Uterus (tissue), 4 donors: Measurements from ENCODE around the gene CIRBP. TPM values are rescaled to one million over a fixed set of nuclear protein-coding genes. Genes with fewer than 3 reads are reported as not detected.

ENCODE experiments used
- DNase-seq, 2 donors: peaks; one replicate each; pipeline ENCODE4 v3.0.0-alpha.2; 2019 to 2020
- H3K27ac ChIP-seq, 2 donors: fragments of 200-600 bp; sonication (generic); 1 replicate in 1 of 2; 2 replicates in 1 of 2; pipeline ENCODE4 v1.5.1; 2016 to 2018
- H3K27me3 ChIP-seq, 2 donors: fragments of 200-600 bp; sonication (generic); one replicate each; pipeline ENCODE4 v1.5.1; 2018 to 2019; ENCODE audit warnings: control low read depth in 1 of 2
- H3K36me3 ChIP-seq, 2 donors: fragments of 200-600 bp; sonication (generic); one replicate each; pipeline ENCODE4 v1.5.1; 2019; ENCODE audit warnings: control low read depth in 1 of 2
- H3K4me1 ChIP-seq, 2 donors: fragments of 200-600 bp; sonication (generic); one replicate each; pipeline ENCODE4 v1.5.1; 2018 to 2019; ENCODE audit warnings: control low read depth in 1 of 2
- H3K4me3 ChIP-seq, 2 donors: fragments of 200-600 bp; sonication (generic); 1 replicate in 1 of 2; 2 replicates in 1 of 2; pipeline ENCODE4 v1.5.1; 2018 to 2019; ENCODE audit warnings: mild to moderate bottlenecking in 1 of 2
- H3K9me3 ChIP-seq, 2 donors: fragments of 200-600 bp; sonication (generic); one replicate each; pipeline ENCODE4 v1.5.1; 2019; ENCODE audit warnings: control low read depth in 1 of 2
- POLR2A ChIP-seq, 2 donors: fragments of 450-650 bp; IDR thresholded peaks; one replicate each; pipeline ENCODE4 v1.6.1; 2016; ENCODE audit warnings: antibody characterized with exemption in 2 of 2, mild to moderate bottlenecking in 1 of 2, moderate library complexity in 1 of 2
- intact Hi-C: fragments of 100-400 bp; cut with DNase I; formaldehyde crosslinking; loops from one replicate; pipeline ENCODE4 v1.15.1; 2023; ENCODE audit warnings: low total_unique reads
- total RNA-seq, 4 donors: library from RNA; depleted of rRNA in 3 of 4; stranded (reverse); fragments of >200 nt in 3 of 4; gene quantifications; one replicate each; pipeline versions ENCODE4 v1.1.0 to v1.2.4, GENCODE V29; 2014 to 2023
- TF ChIP-seq, protein P1 (sequence below), 4 experiments: fragments of 200-600 bp in 2 of 4; fragments of 450-650 bp in 2 of 4; sonication (generic) in 2 of 4; IDR thresholded peaks; one replicate each; pipeline ENCODE4 v1.5.1; 2016 to 2019; ENCODE audit warnings: antibody characterized with exemption in 4 of 4, mild to moderate bottlenecking in 2 of 4, moderate library complexity in 1 of 4
- donor health status: DM: yes; HTN: yes; CAD: no.

The CIRBP gene
- total RNA-seq, 4 donors from 2014 or later = 235 to 950 (median 535) TPM

DNA sequence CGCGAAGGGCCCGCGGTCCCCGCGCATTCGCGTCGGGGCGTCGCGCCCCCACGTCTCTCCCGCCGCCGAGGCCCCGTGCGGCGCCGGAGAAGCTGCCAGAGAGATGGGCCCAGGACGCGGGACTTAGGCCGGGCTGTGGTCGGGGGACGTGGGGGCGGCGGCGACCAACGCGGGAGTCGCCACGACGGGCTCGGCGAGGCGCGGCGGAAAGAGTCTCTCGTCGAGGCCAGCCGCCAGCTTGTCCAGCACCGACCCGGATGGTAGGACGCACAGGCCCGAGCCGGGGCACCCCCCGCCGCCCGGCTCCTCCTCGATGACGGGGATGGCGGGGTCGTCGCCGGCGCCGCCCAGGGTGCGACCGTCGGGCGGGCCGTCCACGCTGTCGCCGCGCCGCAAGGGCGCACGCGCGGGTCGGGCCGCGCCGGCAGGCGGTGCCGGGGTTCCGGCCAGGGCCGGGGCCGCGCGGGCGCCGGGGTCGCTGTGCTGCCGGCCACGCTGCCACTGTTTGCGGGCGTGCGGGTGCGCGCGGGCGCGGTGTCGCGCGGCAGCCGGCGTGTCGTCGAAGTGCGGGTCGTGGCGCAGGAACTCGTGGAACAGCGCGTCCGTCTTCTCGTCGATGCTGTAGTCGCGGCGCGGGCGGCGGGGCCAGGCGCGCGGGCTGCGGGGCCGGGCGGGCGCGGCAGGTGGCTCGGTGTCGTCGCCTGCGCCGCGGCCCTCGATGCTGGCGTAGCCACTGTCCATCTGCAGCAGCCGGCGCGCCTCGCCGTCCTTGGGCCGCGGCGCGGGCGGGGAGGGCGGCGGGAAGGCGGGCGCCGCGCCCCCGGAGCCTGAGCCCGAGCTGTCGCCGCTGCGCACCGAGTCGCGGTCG is 39.8 kb upstream of the CIRBP start:
- no peaks in the 10 kb centered on the region for H3K9me3 ChIP-seq
- DNase-seq = no peak
- intact Hi-C loops = no loop called here
- H3K4me3 ChIP-seq = no peak overlapping the region
- no peak for TF ChIP-seq POLR2A (IDR thresholded peaks at IDR 0.05)
- H3K27ac ChIP-seq = no peak overlapping the region
- no peaks in the 10 kb centered on the region for H3K27me3 ChIP-seq
- H3K4me1 ChIP-seq = no peaks in the 10 kb centered on the region
- no peaks in the 10 kb centered on the region for H3K36me3 ChIP-seq

DNA sequence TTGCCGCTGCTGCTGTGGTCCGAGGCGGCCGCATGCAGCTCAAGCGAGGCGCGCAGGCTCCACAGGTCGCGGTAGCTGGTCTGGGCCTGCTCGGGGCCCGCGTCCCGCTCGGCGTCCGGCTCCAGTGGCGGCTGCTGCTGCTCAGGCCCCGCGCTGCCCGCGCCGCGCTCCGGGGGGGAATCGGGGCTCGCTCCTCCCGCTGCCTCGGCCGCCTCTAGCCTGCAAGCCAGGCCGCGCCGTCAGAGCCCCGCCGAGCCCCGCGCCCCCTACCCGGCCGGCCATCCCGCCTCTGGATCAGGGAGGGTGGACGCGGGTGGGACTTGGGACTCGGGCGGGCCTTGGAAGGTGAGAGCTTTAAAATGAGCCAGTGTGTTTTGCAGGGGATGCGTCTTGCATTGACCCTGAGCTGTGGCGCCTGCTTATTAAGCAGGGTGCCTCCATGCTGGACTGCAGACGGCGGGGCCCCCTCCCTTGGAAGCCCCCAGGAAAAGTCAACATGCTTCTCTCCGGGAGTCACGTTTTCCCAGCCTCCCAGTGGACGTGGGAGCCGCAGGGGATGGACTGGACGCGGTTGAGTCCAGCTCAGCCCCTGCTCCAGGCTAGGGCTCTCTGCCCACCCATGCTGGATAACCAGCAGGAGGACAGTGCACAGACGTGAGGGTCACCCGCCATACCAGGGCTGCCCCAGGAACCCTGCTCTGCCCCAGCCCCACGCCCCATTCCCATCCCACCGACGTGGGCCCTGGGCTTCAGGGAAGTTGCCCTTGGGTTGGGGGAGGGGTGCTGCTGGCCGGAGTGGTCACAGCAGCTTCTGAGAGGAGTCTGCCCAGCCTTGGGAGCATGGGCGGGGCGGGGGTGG is 39.0 kb upstream of the CIRBP start:
- intact Hi-C loops = no loop called here
- Histone ChIP-seq H3K4me1 (no peaks in the 10 kb centered on the region), H3K9me3 (no peaks in the 10 kb centered on the region), H3K4me3 (no peak overlapping the region), H3K27ac (no peak overlapping the region), H3K36me3 (no peaks in the 10 kb centered on the region), H3K27me3 (no peaks in the 10 kb centered on the region)
- no peak for DNase-seq
- no peak for TF ChIP-seq POLR2A (IDR thresholded peaks at IDR 0.05)
- TF ChIP-seq, protein P1, sequence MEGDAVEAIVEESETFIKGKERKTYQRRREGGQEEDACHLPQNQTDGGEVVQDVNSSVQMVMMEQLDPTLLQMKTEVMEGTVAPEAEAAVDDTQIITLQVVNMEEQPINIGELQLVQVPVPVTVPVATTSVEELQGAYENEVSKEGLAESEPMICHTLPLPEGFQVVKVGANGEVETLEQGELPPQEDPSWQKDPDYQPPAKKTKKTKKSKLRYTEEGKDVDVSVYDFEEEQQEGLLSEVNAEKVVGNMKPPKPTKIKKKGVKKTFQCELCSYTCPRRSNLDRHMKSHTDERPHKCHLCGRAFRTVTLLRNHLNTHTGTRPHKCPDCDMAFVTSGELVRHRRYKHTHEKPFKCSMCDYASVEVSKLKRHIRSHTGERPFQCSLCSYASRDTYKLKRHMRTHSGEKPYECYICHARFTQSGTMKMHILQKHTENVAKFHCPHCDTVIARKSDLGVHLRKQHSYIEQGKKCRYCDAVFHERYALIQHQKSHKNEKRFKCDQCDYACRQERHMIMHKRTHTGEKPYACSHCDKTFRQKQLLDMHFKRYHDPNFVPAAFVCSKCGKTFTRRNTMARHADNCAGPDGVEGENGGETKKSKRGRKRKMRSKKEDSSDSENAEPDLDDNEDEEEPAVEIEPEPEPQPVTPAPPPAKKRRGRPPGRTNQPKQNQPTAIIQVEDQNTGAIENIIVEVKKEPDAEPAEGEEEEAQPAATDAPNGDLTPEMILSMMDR (IDR thresholded peaks at IDR 0.05) = no peak

DNA sequence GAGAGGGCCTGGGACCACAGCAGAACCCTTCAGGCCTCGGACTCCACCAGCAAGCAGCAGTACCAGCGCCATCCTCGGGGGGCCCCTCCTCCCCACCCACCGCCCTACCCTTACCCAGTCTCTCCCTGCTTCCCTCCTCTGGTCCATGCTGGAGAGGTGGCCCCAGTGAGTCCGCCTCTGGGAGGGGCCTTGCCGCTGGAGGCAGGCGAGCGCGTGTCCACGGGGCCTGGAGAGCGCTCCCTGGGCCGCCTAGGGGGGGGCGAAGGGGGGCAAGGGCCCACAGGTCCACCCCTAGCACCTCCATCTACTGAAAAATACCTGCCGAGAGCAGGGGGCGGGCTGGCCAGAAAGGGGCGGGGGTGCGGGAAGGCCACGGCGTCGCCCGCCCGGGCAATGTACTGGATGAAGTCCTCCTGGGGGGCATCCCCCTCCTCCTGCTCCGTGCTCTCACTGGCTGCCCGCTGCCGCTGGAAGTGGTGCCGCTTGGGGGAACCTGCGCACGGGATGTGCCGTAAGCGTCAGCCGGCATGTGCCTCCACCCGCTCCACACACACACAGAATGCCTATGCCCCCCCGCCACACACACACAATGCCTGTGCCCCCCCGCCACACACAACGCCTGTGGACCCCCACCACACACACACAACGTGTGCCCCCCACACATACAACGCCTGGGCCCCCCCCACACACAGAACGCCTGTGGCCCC is 38.2 kb upstream of the CIRBP start:
- Histone ChIP-seq H3K4me1 (no peaks in the 10 kb centered on the region), H3K4me3 (no peak overlapping the region), H3K36me3 (no peaks in the 10 kb centered on the region), H3K27me3 (no peaks in the 10 kb centered on the region), H3K27ac (no peak overlapping the region), H3K9me3 (no peaks in the 10 kb centered on the region)
- TF ChIP-seq POLR2A (IDR thresholded peaks at IDR 0.05) = no peak
- TF ChIP-seq, protein P1 (IDR thresholded peaks at IDR 0.05) = no peak
- intact Hi-C loops = no loop called here
- DNase-seq = no peak

DNA sequence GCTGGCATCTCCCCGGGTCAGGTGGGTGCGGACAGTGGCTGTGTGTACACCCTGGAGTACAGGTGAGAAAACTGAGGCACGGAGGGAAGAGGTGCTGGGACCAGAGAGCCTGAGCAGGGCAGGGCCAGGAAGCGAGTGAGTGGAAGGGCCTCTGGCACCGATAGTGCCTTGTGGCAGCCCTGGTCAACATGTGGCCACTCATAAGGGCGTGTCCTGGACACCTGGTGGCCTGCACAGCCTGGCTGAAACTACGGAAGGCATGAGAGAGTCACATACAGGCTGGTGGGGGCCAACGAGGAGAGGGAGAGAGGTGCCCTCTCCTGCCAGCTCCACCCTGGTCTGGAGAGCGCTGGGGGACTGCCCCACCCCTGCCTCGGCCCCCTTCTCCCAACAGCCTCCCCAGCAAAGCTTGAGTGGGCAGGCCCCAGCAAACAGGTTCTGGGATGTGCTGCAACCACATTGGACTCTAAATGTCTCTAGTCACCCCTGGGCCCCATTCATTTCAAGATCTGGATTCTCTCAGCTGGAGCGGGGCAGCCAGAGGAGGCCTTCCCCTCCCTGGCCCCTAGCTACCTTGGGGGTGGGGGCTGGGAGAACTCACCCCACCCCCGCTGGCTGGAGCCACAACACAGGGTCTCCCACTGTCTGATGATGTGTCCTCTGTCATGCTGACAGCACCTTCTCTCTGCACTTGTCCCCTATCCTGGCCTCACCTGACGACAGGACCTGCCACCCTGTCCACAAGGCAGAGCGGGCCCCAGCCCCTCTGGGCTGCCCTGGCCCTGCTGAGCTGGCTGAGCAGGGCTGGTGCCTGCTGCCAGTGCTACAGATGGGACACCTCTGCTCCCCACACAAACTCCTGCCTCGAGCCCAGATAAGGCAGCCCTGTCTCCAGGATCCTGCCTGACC is 37.1 kb upstream of the CIRBP start:
- Histone ChIP-seq H3K27ac (no peak overlapping the region), H3K27me3 (peaks cover 0 to 7% of the 10 kb centered on the region in 2 donors), H3K9me3 (no peaks in the 10 kb centered on the region), H3K36me3 (no peaks in the 10 kb centered on the region), H3K4me3 (no peak overlapping the region), H3K4me1 (peaks cover 0 to 9% of the 10 kb centered on the region in 2 donors)
- DNase-seq = no peak
- intact Hi-C loops = no loop called here
- no peak for TF ChIP-seq POLR2A (IDR thresholded peaks at IDR 0.05)
- TF ChIP-seq, protein P1 (IDR thresholded peaks at IDR 0.05) = no peak
